CD14-positive monocyte (primary cell): Measurements from ENCODE around the gene CACYBP. TPM values are rescaled to one million over a fixed set of nuclear protein-coding genes. Genes with fewer than 3 reads are reported as not detected.

ENCODE experiments used
- DNase-seq, 3 donors: peaks; one replicate each; pipeline ENCODE4 v3.0.0-alpha.2; 2011 to 2022
- H2AFZ ChIP-seq: 2 replicates; pipeline ENCODE4 v1.6.0; 2012; ENCODE audit warnings: mild to moderate bottlenecking, low read depth, low read length, inconsistent platforms; ENCODE audit not compliant: insufficient read depth, poor library complexity, severe bottlenecking
- H3K27ac ChIP-seq, 2 donors: 1 replicate in 1 of 2; 2 replicates in 1 of 2; pipeline ENCODE4 v1.5.1; 2012 to 2013; ENCODE audit warnings: low read length in 2 of 2, control low read depth in 1 of 2, inconsistent platforms in 1 of 2, low read depth in 1 of 2, mild to moderate bottlenecking in 1 of 2
- H3K27me3 ChIP-seq, 2 donors: one replicate each; pipeline versions ENCODE4 v1.6.0 to v1.6.1; 2011 to 2013; ENCODE audit warnings: low read length in 2 of 2; ENCODE audit not compliant: control insufficient read depth in 2 of 2, insufficient read depth in 2 of 2
- H3K36me3 ChIP-seq, 2 donors: replicated peaks in 1 of 2; 1 replicate in 1 of 2; 2 replicates in 1 of 2; pipeline versions ENCODE4 v1.5.1 to v1.6.1; 2012 to 2013; ENCODE audit warnings: low read length in 2 of 2, control low read depth in 1 of 2, inconsistent platforms in 1 of 2, mild to moderate bottlenecking in 1 of 2; ENCODE audit not compliant: insufficient read depth in 2 of 2, control insufficient read depth in 1 of 2
- H3K4me1 ChIP-seq, 2 donors: 1 replicate in 1 of 2; 2 replicates in 1 of 2; pipeline versions ENCODE4 v1.5.1 to v1.6.1; 2012 to 2013; ENCODE audit warnings: low read length in 2 of 2, control low read depth in 1 of 2, inconsistent platforms in 1 of 2, mild to moderate bottlenecking in 1 of 2, moderate library complexity in 1 of 2; ENCODE audit not compliant: insufficient read depth in 2 of 2, control insufficient read depth in 1 of 2
- H3K4me2 ChIP-seq: replicated peaks from 2 replicates; pipeline ENCODE3; 2012; ENCODE audit warnings: low read length, moderate library complexity, mild to moderate bottlenecking; ENCODE audit not compliant: poor library complexity, severe bottlenecking; ENCODE audit errors: extremely low read depth
- H3K4me3 ChIP-seq, 3 experiments: fragments of 200-600 bp in 1 of 3; sonication (generic) in 1 of 3; replicated peaks in 1 of 3; 1 replicate in 2 of 3; 2 replicates in 1 of 3; pipeline ENCODE4 v1.5.1; 2011 to 2013; ENCODE audit warnings: low read length in 3 of 3, mild to moderate bottlenecking in 3 of 3, control low read depth in 2 of 3, low read depth in 2 of 3, inconsistent platforms in 1 of 3, moderate library complexity in 1 of 3
- H3K79me2 ChIP-seq: 2 replicates; pipeline ENCODE4 v1.6.0; 2012; ENCODE audit warnings: mild to moderate bottlenecking, control low read depth, inconsistent platforms, low read length, moderate library complexity; ENCODE audit not compliant: insufficient read depth
- H3K9ac ChIP-seq: 2 replicates; pipeline ENCODE4 v1.6.0; 2017; ENCODE audit warnings: low read length, mild to moderate bottlenecking; ENCODE audit not compliant: insufficient read depth, poor library complexity, severe bottlenecking
- H3K9me3 ChIP-seq, 2 donors: replicated peaks in 1 of 2; 1 replicate in 1 of 2; 2 replicates in 1 of 2; pipeline versions ENCODE4 v1.5.1 to v1.6.1; 2012 to 2013; ENCODE audit warnings: low read length in 2 of 2, control low read depth in 1 of 2; ENCODE audit not compliant: control insufficient read depth in 1 of 2, insufficient read depth in 1 of 2
- H4K20me1 ChIP-seq: 2 replicates; pipeline ENCODE4 v1.6.0; 2012; ENCODE audit warnings: mild to moderate bottlenecking, low read length, control low read depth, moderate library complexity; ENCODE audit not compliant: insufficient read depth
- H3K27ac Mint-ChIP-seq, 7 donors: one replicate each; pipeline ENCODE4 v1.8.0; 2020; ENCODE audit warnings: mild to moderate bottlenecking in 7 of 7, mixed read lengths in 7 of 7, moderate library complexity in 6 of 7, inconsistent platforms in 2 of 7
- H3K27me3 Mint-ChIP-seq, 3 donors: one replicate each; pipeline ENCODE4 v1.8.0; 2021 to 2022; ENCODE audit warnings: low read depth in 3 of 3, mild to moderate bottlenecking in 3 of 3, mixed read lengths in 3 of 3, moderate library complexity in 3 of 3, inconsistent platforms in 1 of 3
- H3K36me3 Mint-ChIP-seq, 2 donors: one replicate each; pipeline ENCODE4 v1.8.0; 2020; ENCODE audit warnings: mixed read lengths in 2 of 2, inconsistent platforms in 1 of 2, mild to moderate bottlenecking in 1 of 2
- H3K4me1 Mint-ChIP-seq: one replicate; pipeline ENCODE4 v1.8.0; 2020; ENCODE audit warnings: mild to moderate bottlenecking, mixed read lengths
- H3K4me3 Mint-ChIP-seq, 2 donors: one replicate each; pipeline ENCODE4 v1.8.0; 2020; ENCODE audit warnings: mild to moderate bottlenecking in 2 of 2, mixed read lengths in 2 of 2, moderate library complexity in 1 of 2
- H3K9me3 Mint-ChIP-seq, 7 donors: one replicate each; pipeline ENCODE4 v1.8.0; 2020 to 2022; ENCODE audit warnings: mixed read lengths in 7 of 7, mild to moderate bottlenecking in 6 of 7, moderate library complexity in 6 of 7, inconsistent platforms in 2 of 7
- WGBS: methylation state at CpG from one replicate; pipeline ENCODE4 v1.1.5; 2013; ENCODE audit warnings: missing lambda C conversion rate; ENCODE audit not compliant: insufficient coverage; 5-methylcytosine and 5-hydroxymethylcytosine counted together
- intact Hi-C, 2 donors: fragments of 100-400 bp; cut with micrococcal nuclease; formaldehyde crosslinking; loops; one replicate each; pipeline versions ENCODE4 v1.15.0 to v1.15.1; 2023
- polyA plus RNA-seq, 3 donors: library from polyadenylated mRNA; depleted of rRNA in 1 of 3; unstranded in 2 of 3; stranded (reverse) in 1 of 3; fragments of 300-500 nt in 2 of 3; fragments of >200 nt in 1 of 3; fragmentation: Illumina TruSeq in 2 of 3; gene quantifications; 1 replicate in 2 of 3; 2 replicates in 1 of 3; pipeline ENCODE4 v1.2.3, GENCODE V29; 2012 to 2021
- TF ChIP-seq, protein P1 (sequence below): fragments of 200-600 bp; IDR thresholded peaks from one replicate; pipeline ENCODE4 v1.8.0; 2022; ENCODE audit warnings: antibody characterized with exemption, mild to moderate bottlenecking

CACYBP gene
- polyA plus RNA-seq, 3 donors: 15.0 to 86.9 (median 74.8) TPM

- 83% methylated on average over 1 of the region's 2 CpGs for WGBS
- intact Hi-C loops: no loop called here
- Mint-ChIP-seq H3K27me3 (peaks cover 0 to 1% (median 0%) of the 10 kb centered on the region in 3 donors), H3K9me3 (peaks cover 0 to 7% (median 0%) of the 10 kb centered on the region in 7 donors), H3K27ac (peak overlapping the region in 1 of 7 donors; percentile 16), H3K4me3 (no peak overlapping the region), H3K4me1 (peaks cover 20% of the 10 kb centered on the region), H3K36me3 (peaks cover 5% of the 10 kb centered on the region in 2 donors)
- no peaks in the 10 kb centered on the region for H3K36me3 ChIP-seq
- no peak overlapping the region for H3K9ac ChIP-seq
- DNase-seq: no peak
- H2AFZ ChIP-seq: peak overlapping the region; percentile 97
- H3K27ac ChIP-seq: no peak overlapping the region
- H3K4me2 ChIP-seq: no peak overlapping the region
- H4K20me1 ChIP-seq: no peaks in the 10 kb centered on the region
- H3K9me3 ChIP-seq: no peaks in the 10 kb centered on the region
- H3K27me3 ChIP-seq: no peaks in the 10 kb centered on the region
- H3K79me2 ChIP-seq: peaks cover 33% of the 10 kb centered on the region
- peaks cover 14 to 17% of the 10 kb centered on the region in 2 donors for H3K4me1 ChIP-seq
- H3K4me3 ChIP-seq: no peak overlapping the region
- TF ChIP-seq, protein P1, sequence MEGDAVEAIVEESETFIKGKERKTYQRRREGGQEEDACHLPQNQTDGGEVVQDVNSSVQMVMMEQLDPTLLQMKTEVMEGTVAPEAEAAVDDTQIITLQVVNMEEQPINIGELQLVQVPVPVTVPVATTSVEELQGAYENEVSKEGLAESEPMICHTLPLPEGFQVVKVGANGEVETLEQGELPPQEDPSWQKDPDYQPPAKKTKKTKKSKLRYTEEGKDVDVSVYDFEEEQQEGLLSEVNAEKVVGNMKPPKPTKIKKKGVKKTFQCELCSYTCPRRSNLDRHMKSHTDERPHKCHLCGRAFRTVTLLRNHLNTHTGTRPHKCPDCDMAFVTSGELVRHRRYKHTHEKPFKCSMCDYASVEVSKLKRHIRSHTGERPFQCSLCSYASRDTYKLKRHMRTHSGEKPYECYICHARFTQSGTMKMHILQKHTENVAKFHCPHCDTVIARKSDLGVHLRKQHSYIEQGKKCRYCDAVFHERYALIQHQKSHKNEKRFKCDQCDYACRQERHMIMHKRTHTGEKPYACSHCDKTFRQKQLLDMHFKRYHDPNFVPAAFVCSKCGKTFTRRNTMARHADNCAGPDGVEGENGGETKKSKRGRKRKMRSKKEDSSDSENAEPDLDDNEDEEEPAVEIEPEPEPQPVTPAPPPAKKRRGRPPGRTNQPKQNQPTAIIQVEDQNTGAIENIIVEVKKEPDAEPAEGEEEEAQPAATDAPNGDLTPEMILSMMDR: no peak
These were observed 25.0 kb downstream of the CACYBP start for GRCh38 chr1:175024773-175025172.

DNA sequence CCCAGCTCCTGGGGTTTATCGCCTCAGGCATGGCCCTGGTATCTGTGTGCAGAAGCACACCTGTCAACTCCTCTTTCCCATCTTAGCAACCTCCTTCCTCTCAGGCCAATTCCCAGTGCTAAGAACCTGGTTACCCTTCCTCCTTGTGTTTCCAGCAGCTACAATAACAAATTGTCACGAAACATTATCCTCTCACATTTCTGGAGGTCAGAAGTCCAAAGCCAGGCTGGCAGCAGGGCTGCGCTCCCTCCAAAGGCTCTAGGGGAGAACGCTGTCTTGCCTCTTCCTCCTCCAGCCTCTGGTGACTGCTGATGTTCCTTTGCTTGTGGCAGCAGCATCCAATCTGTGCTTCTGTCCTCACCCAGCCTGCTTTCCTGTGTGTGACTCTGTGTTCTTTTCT, 34.2 kb downstream of the CACYBP start:
- no peak overlapping the region for H3K27ac ChIP-seq
- no peak overlapping the region for H3K4me3 Mint-ChIP-seq
- peaks cover 0 to 3% (median 1%) of the 10 kb centered on the region in 3 donors for H3K27me3 Mint-ChIP-seq
- H3K9ac ChIP-seq: no peak overlapping the region
- H3K36me3 Mint-ChIP-seq: no peaks in the 10 kb centered on the region
- no peaks in the 10 kb centered on the region for H3K27me3 ChIP-seq
- H3K79me2 ChIP-seq: no peaks in the 10 kb centered on the region
- H3K36me3 ChIP-seq: no peaks in the 10 kb centered on the region
- no peak overlapping the region for H2AFZ ChIP-seq
- TF ChIP-seq, protein P1: no peak
- intact Hi-C loops: loop anchor here (5.0 to 10.0 kb wide), 4 partner anchors 88 to 291 kb away; no protein-coding TSS in a partner anchor
- DNase-seq: no peak
- H3K4me1 Mint-ChIP-seq: peaks cover 28% of the 10 kb centered on the region
- H3K27ac Mint-ChIP-seq: peak overlapping the region in 1 of 7 donors; percentile 32
- H3K9me3 Mint-ChIP-seq: peaks cover 0 to 2% (median 0%) of the 10 kb centered on the region in 7 donors
- H3K4me3 ChIP-seq: no peak overlapping the region
- H3K4me1 ChIP-seq: peaks cover 5 to 16% of the 10 kb centered on the region in 2 donors
- 90% methylated on average over 4 of the region's 4 CpGs for WGBS
- no peaks in the 10 kb centered on the region for H4K20me1 ChIP-seq
- H3K9me3 ChIP-seq: no peaks in the 10 kb centered on the region
- no peak overlapping the region for H3K4me2 ChIP-seq
